Stimulated activated naive CD8-positive, alpha-beta T cell treated with anti-CD3 and anti-CD28 coated beads, Interleukin-15, amount 100 ng/mL, for 72 hours (primary cell): ENCODE data around the gene CYP4F8.
"Not testable (repeated sequence)": the region's sequence is repeated elsewhere in the genome, so short reads cannot be mapped to it uniquely, and the experiment has no call there.

Experiments used
- ATAC-seq: fragments of 150-1000 bp; cut with Tn5 transposase; 2 replicates; pipeline ENCODE4 v1.10.0; 2021; ENCODE audit warnings: mild to moderate bottlenecking, moderate library complexity
- DNase-seq, 2 donors: peaks; one replicate each; pipeline ENCODE4 v3.0.0; 2021 to 2022
- H3K27ac Mint-ChIP-seq, 2 donors: one replicate each; pipeline ENCODE4 v1.8.0; 2022; ENCODE audit warnings: mild to moderate bottlenecking in 2 of 2, mixed read lengths in 2 of 2, moderate library complexity in 2 of 2
- H3K27me3 Mint-ChIP-seq: one replicate; pipeline ENCODE4 v1.8.0; 2022; ENCODE audit warnings: mixed read lengths
- H3K4me1 Mint-ChIP-seq: one replicate; pipeline ENCODE4 v1.8.0; 2022; ENCODE audit warnings: mild to moderate bottlenecking, mixed read lengths
- H3K4me3 Mint-ChIP-seq, 2 donors: one replicate each; pipeline ENCODE4 v1.8.0; 2022; ENCODE audit warnings: mild to moderate bottlenecking in 2 of 2, mixed read lengths in 2 of 2, moderate library complexity in 1 of 2
- H3K9me3 Mint-ChIP-seq, 2 donors: one replicate each; pipeline ENCODE4 v1.8.0; 2022; ENCODE audit warnings: mixed read lengths in 2 of 2

Gene CYP4F8

GRCh38 chr19:15614507-15615379, at the start of gene CYP4F8:
TSS of gene CYP4F8 (plus strand) at chr19:15615218. CDS start at chr19:15615617, 399 bp downstream.
- H3K4me3 Mint-ChIP-seq = no peak within 1 kb of the TSS
- H3K9me3 Mint-ChIP-seq = peaks cover 0 to 6% of the 10 kb centered on the region in 2 donors
- H3K27me3 Mint-ChIP-seq = peaks cover 25% of the 10 kb centered on the region
- no peak within 1 kb of the TSS for H3K27ac Mint-ChIP-seq
- ATAC-seq (no peak), DNase-seq (no peak)
- no peaks in the 10 kb centered on the region for H3K4me1 Mint-ChIP-seq

- Mint-ChIP-seq H3K4me3 (no peak overlapping the region), H3K27ac (no peak overlapping the region), H3K27me3 (peaks cover 47% of the 10 kb centered on the region), H3K4me1 (no peaks in the 10 kb centered on the region), H3K9me3 (no peaks in the 10 kb centered on the region)
- DNase-seq = no peak
- no peak for ATAC-seq
Measured at GRCh38 chr19:15570420-15570819, 44.6 kb upstream of the CYP4F8 start.

GRCh38 chr19:15575406-15575805, 39.6 kb upstream of the CYP4F8 start:
- Mint-ChIP-seq H3K27me3 (peaks cover 16% of the 10 kb centered on the region), H3K4me3 (no peak overlapping the region), H3K27ac (peak overlapping the region in 1 of 2 donors; percentile 10), H3K9me3 (no peaks in the 10 kb centered on the region), H3K4me1 (no peaks in the 10 kb centered on the region)
- ATAC-seq = no peak
- no peak for DNase-seq

GRCh38 chr19:15576526-15577156, 38.4 kb upstream of the CYP4F8 start:
- ATAC-seq = no peak
- DNase-seq = no peak
- H3K9me3 Mint-ChIP-seq = no peaks in the 10 kb centered on the region
- no peak overlapping the region for H3K27ac Mint-ChIP-seq
- peaks cover 17% of the 10 kb centered on the region for H3K27me3 Mint-ChIP-seq
- H3K4me1 Mint-ChIP-seq = no peaks in the 10 kb centered on the region
- H3K4me3 Mint-ChIP-seq = no peak overlapping the region

GRCh38 chr19:15577184-15577771, 37.7 kb upstream of the CYP4F8 start:
- no peak overlapping the region for H3K27ac Mint-ChIP-seq
- no peaks in the 10 kb centered on the region for H3K4me1 Mint-ChIP-seq
- ATAC-seq (no peak), DNase-seq (no peak)
- no peaks in the 10 kb centered on the region for H3K9me3 Mint-ChIP-seq
- peaks cover 16% of the 10 kb centered on the region for H3K27me3 Mint-ChIP-seq
- H3K4me3 Mint-ChIP-seq = no peak overlapping the region

GRCh38 chr19:15583346-15583745, 31.7 kb upstream of the CYP4F8 start:
- Mint-ChIP-seq H3K27me3 (peaks cover 35% of the 10 kb centered on the region), H3K4me1 (peaks cover 9% of the 10 kb centered on the region), H3K4me3 (no peak overlapping the region), H3K9me3 (no peaks in the 10 kb centered on the region), H3K27ac (no peak overlapping the region)
- DNase-seq (no peak), ATAC-seq (no peak)

- no peak for ATAC-seq
- Mint-ChIP-seq H3K4me1 (peaks cover 9% of the 10 kb centered on the region), H3K27me3 (peaks cover 35% of the 10 kb centered on the region), H3K4me3 (peak overlapping the region; percentile 59 to 72), H3K27ac (no peak overlapping the region), H3K9me3 (no peaks in the 10 kb centered on the region)
- DNase-seq = no peak
Measured at GRCh38 chr19:15584095-15584494, 30.9 kb upstream of the CYP4F8 start.

GRCh38 chr19:15584541-15585115, 30.4 kb upstream of the CYP4F8 start:
- Mint-ChIP-seq H3K27ac (no peak overlapping the region), H3K4me3 (peak overlapping the region; percentile 59 to 72), H3K4me1 (peaks cover 9% of the 10 kb centered on the region), H3K27me3 (peaks cover 35% of the 10 kb centered on the region), H3K9me3 (no peaks in the 10 kb centered on the region)
- ATAC-seq (peak; percentile 94), DNase-seq (peak; percentile 78 to 81)

GRCh38 chr19:15587663-15588062, 27.4 kb upstream of the CYP4F8 start:
- DNase-seq (no peak), ATAC-seq (no peak)
- Mint-ChIP-seq H3K4me3 (no peak overlapping the region), H3K4me1 (peaks cover 9% of the 10 kb centered on the region), H3K27me3 (peaks cover 30% of the 10 kb centered on the region), H3K27ac (no peak overlapping the region), H3K9me3 (peaks cover 0 to 4% of the 10 kb centered on the region in 2 donors)

GRCh38 chr19:15588265-15588664, 26.8 kb upstream of the CYP4F8 start:
- Mint-ChIP-seq H3K4me3 (no peak overlapping the region), H3K4me1 (peaks cover 9% of the 10 kb centered on the region), H3K27me3 (peaks cover 31% of the 10 kb centered on the region), H3K27ac (no peak overlapping the region), H3K9me3 (peaks cover 0 to 4% of the 10 kb centered on the region in 2 donors)
- ATAC-seq (no peak), DNase-seq (no peak)

- Mint-ChIP-seq H3K9me3 (peaks cover 0 to 4% of the 10 kb centered on the region in 2 donors), H3K27me3 (peaks cover 33% of the 10 kb centered on the region), H3K27ac (no peak overlapping the region), H3K4me3 (no peak overlapping the region), H3K4me1 (peaks cover under 1% of the 10 kb centered on the region)
- DNase-seq = no peak
- no peak for ATAC-seq
Measured at GRCh38 chr19:15589760-15590451, 25.1 kb upstream of the CYP4F8 start.

- H3K27me3 Mint-ChIP-seq = peaks cover 50% of the 10 kb centered on the region
Measured at GRCh38 chr19:15591796-15592195, 23.2 kb upstream of the CYP4F8 start.

GRCh38 chr19:15592506-15592905, 22.5 kb upstream of the CYP4F8 start:
- not testable (repeated sequence) for H3K4me1 Mint-ChIP-seq, ATAC-seq, DNase-seq, H3K9me3 Mint-ChIP-seq, H3K27ac Mint-ChIP-seq, H3K4me3 Mint-ChIP-seq
- H3K27me3 Mint-ChIP-seq = peaks cover 50% of the 10 kb centered on the region

More at GRCh38 chr19:15591796-15592195, 23.2 kb upstream of the CYP4F8 start:
- no peak for DNase-seq
- H3K9me3 Mint-ChIP-seq = peaks cover 0 to 9% of the 10 kb centered on the region in 2 donors
- no peak overlapping the region for H3K4me3 Mint-ChIP-seq
- no peak for ATAC-seq
- no peak overlapping the region for H3K27ac Mint-ChIP-seq
- H3K4me1 Mint-ChIP-seq = no peaks in the 10 kb centered on the region

GRCh38 chr19:15593766-15594165, 21.3 kb upstream of the CYP4F8 start:
- H3K27ac Mint-ChIP-seq, H3K9me3 Mint-ChIP-seq: not testable (repeated sequence)
- peaks cover 50% of the 10 kb centered on the region for H3K27me3 Mint-ChIP-seq

GRCh38 chr19:15595069-15595468, 19.9 kb upstream of the CYP4F8 start:
- H3K9me3 Mint-ChIP-seq = peaks cover 0 to 9% of the 10 kb centered on the region in 2 donors
- no peaks in the 10 kb centered on the region for H3K4me1 Mint-ChIP-seq
- DNase-seq (no peak), ATAC-seq (no peak)
- H3K27ac Mint-ChIP-seq = no peak overlapping the region
- no peak overlapping the region for H3K4me3 Mint-ChIP-seq
- peaks cover 50% of the 10 kb centered on the region for H3K27me3 Mint-ChIP-seq

More at GRCh38 chr19:15593766-15594165, 21.3 kb upstream of the CYP4F8 start:
- H3K4me1 Mint-ChIP-seq, ATAC-seq, DNase-seq, H3K4me3 Mint-ChIP-seq: not testable (repeated sequence)
